T-helper 2 cell treated with Interferon-gamma antibody and Interleukin-4, amounts not matched to agents 100 ng/mL and 5 ng/mL, for 36 hours (primary cell): ENCODE data around the gene CPEB1. TPM values are rescaled to one million over a fixed set of nuclear protein-coding genes. Genes with fewer than 3 reads are reported as not detected.
"Not testable (repeated sequence)": the region's sequence is repeated elsewhere in the genome, so short reads cannot be mapped to it uniquely, and the experiment has no call there.

ENCODE experiments used
- intact Hi-C: fragments of 100-400 bp; cut with micrococcal nuclease; formaldehyde crosslinking; loops from one replicate; pipeline ENCODE4 v1.15.1; 2023
- total RNA-seq: library from RNA; stranded (reverse); gene quantifications from 2 replicates; pipeline ENCODE4 v1.2.3, GENCODE V29; 2022

CPEB1 gene
- total RNA-seq, 1 donor from 2014 or later: not detected

GRCh38 chr15:82649226-82649999 lies 2.2 kb upstream of the CPEB1 start:
- intact Hi-C loops: no loop called here

DNA sequence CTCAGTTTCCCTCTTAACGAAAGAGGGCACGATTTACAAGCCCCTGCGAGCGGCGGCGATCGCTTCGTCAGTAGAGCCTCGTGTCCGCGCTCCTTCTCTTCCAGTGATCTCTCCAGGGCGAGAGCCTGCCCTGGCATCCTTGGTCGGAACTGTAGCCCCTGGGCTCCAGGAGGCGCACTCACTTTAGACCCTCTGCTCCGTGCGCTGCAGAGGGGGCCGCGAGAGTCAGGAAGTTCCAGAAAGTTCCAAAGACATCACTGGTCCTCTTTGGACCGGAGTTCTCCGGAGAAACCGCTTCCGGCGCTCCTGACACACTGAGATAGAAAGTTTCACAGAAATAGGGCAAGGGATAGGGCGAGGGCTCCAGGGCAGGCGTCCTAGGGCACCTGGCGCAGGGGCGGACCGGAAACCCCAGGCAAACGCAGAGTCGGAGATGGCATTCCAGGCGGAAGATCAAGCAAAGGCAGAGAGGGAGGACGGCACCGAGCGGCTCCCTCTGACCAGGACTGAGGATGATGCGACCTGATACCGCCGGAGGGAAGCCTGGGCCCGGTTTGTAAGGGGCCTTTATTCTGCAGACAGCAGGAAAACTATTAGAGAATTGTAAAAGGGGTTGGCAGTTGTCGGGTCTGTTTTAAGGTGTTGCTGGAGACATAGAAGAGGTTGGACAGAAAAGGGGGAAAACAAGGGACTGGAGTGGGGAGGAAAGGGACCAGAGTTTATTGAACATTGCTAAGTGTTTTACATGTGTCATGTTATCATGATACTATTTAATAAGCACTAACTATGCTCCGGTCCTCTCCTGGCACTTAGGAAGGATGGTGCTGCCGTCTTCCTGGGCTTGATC lies 1.3 kb upstream of the CPEB1 start:
- intact Hi-C loops: no loop called here

- intact Hi-C loops: no loop called here
Observed at GRCh38 chr15:82647835-82648256, 683 bp upstream of the CPEB1 start.

- intact Hi-C loops: no loop called here
Observed at GRCh38 chr15:82646250-82647044, 716 bp downstream of the CPEB1 start.

GRCh38 chr15:82644967-82645852 lies 2.0 kb downstream of the CPEB1 start:
- intact Hi-C loops: not testable (repeated sequence)

- intact Hi-C loops: no loop called here
Observed at GRCh38 chr15:82643992-82644391, 3.2 kb downstream of the CPEB1 start.

- intact Hi-C loops: no loop called here
Observed at GRCh38 chr15:82642656-82643055, 4.5 kb downstream of the CPEB1 start.

- intact Hi-C loops: no loop called here
Observed at GRCh38 chr15:82641129-82641798, 5.9 kb downstream of the CPEB1 start.

GRCh38 chr15:82640672-82641071 lies 6.5 kb downstream of the CPEB1 start:
- intact Hi-C loops: no loop called here

- intact Hi-C loops: no loop called here
Observed at GRCh38 chr15:82635798-82636197, 11.4 kb downstream of the CPEB1 start.

GRCh38 chr15:82630033-82630432 lies 17.1 kb downstream of the CPEB1 start:
- intact Hi-C loops: no loop called here

DNA sequence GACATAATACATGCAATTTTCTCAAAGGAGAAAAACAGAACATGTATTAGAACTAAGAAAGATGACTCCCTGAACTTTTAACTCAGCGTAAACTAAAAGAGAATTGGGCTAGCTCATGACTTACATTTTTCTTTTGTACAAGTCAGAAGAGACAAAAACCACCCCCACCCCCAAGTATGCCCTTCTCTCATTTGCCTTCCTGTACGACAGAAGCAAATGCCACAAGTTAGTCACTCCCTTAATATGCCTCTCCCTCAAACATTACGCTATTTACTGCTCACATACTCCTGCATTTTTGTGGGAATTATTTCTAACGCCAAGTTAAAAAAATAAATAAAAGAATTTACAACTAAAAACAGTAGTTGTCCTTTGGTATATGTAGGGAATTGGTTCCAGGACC lies 22.0 kb downstream of the CPEB1 start:
- intact Hi-C loops: no loop called here

DNA sequence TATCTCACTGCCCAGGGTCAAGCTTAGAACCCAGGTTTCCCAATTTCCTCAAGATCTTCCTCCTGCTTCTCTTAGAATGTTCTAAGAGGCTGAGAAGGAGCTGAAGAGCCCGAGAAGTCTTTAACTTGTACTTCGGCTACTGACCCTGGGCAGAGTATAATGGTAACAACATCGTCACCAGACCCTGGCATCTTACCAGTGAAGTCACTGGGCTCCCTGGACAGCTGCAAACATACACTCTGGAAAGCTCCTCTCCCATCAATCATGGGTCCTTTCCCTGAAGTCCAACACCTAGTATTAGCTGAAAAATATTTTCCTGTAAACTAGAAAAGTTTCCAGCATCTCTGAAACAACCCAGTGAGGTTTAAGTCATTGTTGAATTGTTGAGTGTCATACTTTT lies 22.7 kb downstream of the CPEB1 start:
- intact Hi-C loops: no loop called here

DNA sequence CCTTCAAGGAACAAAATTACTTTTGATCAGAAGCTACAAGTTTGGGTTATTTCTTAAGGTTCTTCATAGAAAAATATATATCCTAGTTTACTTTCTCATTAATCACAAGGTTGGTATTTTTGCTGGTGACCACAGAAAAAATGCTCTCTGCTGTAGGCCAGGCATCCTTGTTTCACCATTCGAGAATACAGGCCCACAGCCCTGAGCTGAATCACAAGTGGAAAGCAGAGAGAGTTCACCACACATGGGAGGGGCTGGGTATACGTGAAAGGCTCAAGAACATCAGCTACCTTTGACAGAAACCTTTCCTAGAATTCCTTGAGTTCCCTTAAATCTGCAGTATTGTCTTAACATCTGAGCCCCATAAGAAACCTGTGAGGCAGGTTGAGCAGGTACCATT lies 23.2 kb downstream of the CPEB1 start:
- intact Hi-C loops: no loop called here

GRCh38 chr15:82621970-82622369 lies 25.2 kb downstream of the CPEB1 start:
- intact Hi-C loops: no loop called here

DNA sequence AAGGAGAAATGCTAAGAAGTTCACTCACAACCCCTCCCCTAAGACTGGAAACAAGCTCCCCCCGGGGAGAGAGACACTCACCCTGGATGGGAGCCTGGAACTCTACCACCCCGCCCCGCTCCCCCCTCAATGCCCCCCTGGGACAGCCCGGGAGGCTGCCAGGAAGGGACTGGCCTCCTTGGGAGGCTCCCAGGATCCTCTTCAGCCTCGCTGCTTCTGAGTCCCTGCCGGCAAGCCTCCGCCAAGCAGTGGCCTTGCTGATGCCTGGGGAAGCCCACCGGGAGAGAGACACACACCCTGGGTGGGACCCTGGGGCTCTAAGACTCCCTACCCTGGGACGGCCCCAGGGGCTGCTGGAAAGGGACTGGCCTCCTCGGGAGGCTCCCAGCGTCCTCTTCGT lies 33.4 kb downstream of the CPEB1 start:
- intact Hi-C loops: no loop called here

DNA sequence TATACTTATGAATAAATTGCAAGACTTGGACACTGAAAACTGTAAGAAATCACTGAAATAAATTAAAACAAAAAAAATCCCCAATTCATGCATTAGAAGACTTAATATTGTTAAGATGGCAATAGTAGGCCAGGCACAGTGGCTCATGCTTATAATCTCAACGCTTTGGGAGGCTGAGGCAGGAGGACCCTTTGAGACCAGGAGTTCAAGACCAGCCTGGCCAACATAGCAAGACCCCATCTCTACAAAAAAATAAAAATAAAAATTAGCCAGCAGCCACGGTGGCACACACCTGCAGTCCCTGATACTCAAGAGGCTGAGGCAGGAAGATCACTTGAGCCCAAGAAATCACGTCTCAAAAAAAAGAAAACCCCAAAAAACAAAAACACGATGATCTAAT lies 35.8 kb downstream of the CPEB1 start:
- intact Hi-C loops: no loop called here

DNA sequence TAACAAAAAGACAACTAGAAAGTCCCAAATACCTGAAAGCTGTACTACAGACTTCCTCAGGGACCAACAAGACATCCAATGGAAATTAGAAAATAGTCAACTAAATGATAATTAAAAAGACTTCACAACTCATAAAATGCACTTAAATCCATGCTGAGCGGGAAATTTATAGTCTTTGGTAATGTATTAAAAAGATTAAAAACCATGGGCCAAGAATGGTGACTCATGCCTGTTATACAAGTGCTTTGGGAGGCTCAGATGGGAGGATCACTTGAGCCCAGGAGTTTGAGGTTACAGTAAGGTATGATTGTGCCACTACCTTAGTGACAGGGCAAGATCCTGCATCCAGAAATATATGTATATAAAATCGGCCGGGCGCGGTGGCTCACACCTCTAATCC lies 45.0 kb downstream of the CPEB1 start:
- intact Hi-C loops: no loop called here

DNA sequence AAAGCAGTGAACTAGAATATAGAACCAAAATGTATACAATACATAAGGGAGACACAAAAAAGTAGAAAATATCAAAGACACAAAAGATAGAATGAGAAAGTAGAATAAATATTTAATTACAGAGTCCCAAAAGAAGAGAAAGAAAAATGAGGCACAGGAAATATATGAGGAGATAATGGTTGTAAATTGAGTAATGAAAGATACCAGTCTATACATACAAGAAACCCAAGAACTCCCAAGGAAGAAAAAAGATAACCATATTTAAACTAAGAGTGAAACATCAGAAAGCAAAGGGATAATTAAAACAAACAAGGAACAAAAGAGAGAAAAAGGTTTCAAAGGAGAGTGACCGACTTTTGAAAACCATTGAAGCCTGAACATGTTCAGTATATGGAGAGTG lies 47.3 kb downstream of the CPEB1 start:
- intact Hi-C loops: no loop called here

DNA sequence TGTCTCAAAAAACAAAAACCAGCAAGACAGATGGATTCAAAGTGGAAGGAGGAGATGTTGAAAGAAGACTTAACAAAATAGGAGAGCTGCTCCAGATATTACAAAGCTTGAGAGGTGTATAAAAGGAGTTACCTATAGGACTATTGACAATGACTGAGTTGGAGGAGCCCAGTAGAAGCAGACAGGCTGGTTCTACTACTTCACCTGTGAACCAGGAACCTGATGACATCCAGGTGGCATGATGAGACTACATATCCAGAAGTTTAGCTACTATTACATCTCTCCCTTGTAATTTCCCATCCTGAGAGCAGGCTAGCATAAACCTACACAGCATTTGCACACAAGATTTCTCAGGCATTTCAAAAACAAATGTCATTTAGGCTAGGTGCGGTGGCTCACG lies 49.3 kb downstream of the CPEB1 start:
- intact Hi-C loops: no loop called here
